Gastrocnemius medialis (tissue), 4 donors: ENCODE results near the gene NCK2. TPM values are rescaled to one million over a fixed set of nuclear protein-coding genes. Genes with fewer than 3 reads are reported as not detected.

Experiments used
- ATAC-seq, 2 donors: fragments of 150-250 bp; one replicate each; pipeline ENCODE4 v1.9.1; 2016
- DNase-seq, 2 donors: peaks; one replicate each; pipeline ENCODE4 v3.0.0-alpha.2; 2019
- H3K27ac ChIP-seq, 4 donors: fragments of 200-600 bp; sonication (generic); 1 replicate in 1 of 4; 2 replicates in 3 of 4; pipeline ENCODE4 v1.5.1; 2016 to 2018; ENCODE audit warnings: mild to moderate bottlenecking in 2 of 4, moderate library complexity in 1 of 4
- H3K27me3 ChIP-seq, 3 donors: fragments of 200-600 bp; sonication (generic) in 2 of 3; 1 replicate in 1 of 3; 2 replicates in 2 of 3; pipeline versions ENCODE4 v1.5.1 to v1.6.0; 2016 to 2019; ENCODE audit warnings: mild to moderate bottlenecking in 1 of 3, moderate library complexity in 1 of 3
- H3K36me3 ChIP-seq, 2 donors: fragments of 200-600 bp; sonication (generic) in 1 of 2; one replicate each; pipeline ENCODE4 v1.5.1; 2017 to 2018
- H3K4me1 ChIP-seq, 2 donors: fragments of 200-600 bp; sonication (generic) in 1 of 2; one replicate each; pipeline ENCODE4 v1.5.1; 2016 to 2017; ENCODE audit warnings: mild to moderate bottlenecking in 2 of 2
- H3K4me3 ChIP-seq, 4 donors: fragments of 200-600 bp; sonication (generic) in 3 of 4; 1 replicate in 1 of 4; 2 replicates in 3 of 4; pipeline ENCODE4 v1.5.1; 2016 to 2019; ENCODE audit warnings: mild to moderate bottlenecking in 2 of 4
- H3K9me3 ChIP-seq, 3 donors: fragments of 200-600 bp; sonication (generic) in 2 of 3; 1 replicate in 1 of 3; 2 replicates in 2 of 3; pipeline ENCODE4 v1.5.1; 2016 to 2019
- POLR2A ChIP-seq, 2 donors: fragments of 450-650 bp; IDR thresholded peaks; one replicate each; pipeline ENCODE4 v1.6.1; 2017; ENCODE audit warnings: antibody characterized with exemption in 2 of 2, mild to moderate bottlenecking in 2 of 2, moderate library complexity in 2 of 2
- in situ Hi-C, 4 donors: fragments of 200-750 bp; cut with MboI; loops; one replicate each; pipeline versions ENCODE4 v1.15.0 to v1.8.0; 2017; ENCODE audit warnings: low sequenced_read_pairs in 4 of 4
- intact Hi-C: fragments of 100-400 bp; cut with DNase I; formaldehyde crosslinking; loops from one replicate; pipeline ENCODE4 v1.15.1; 2023; ENCODE audit warnings: low total_unique reads
- total RNA-seq, 4 donors: library from RNA; depleted of rRNA; stranded (reverse); fragments of >200 nt; gene quantifications; one replicate each; pipeline versions ENCODE4 v1.1.0 to v1.2.3, GENCODE V29; 2016
- TF ChIP-seq, protein P1 (sequence below), 5 experiments: fragments of 450-650 bp in 3 of 5; fragments of 200-600 bp in 2 of 5; sonication (generic) in 2 of 5; IDR thresholded peaks in 4 of 5; conservative IDR thresholded peaks in 1 of 5; 1 replicate in 4 of 5; 2 replicates in 1 of 5; pipeline ENCODE4 v1.5.1; 2016 to 2019; ENCODE audit warnings: antibody characterized with exemption in 5 of 5, mild to moderate bottlenecking in 3 of 5, moderate library complexity in 3 of 5

NCK2 gene
- total RNA-seq, 4 donors from 2014 or later: 46.7 to 86.1 (median 57.9) TPM

DNA sequence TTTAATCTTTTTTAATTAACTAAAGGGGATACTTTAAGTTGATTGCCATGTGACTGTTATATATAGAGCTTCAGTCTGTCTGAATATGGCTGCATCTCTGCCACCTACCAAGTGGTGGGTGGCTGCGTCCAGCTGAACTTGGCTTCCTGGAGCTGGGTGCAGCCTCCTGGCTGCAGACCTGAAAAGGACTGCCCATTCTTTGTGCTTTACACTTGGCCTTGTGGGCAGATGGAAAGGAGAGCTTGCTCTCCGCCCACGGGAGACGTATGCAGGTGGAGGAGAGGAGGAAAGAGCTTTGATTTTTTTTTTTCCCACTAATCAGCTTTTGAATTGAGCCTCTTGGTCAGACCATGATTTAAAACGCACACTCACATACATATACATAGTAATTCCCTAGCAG is 34.7 kb downstream of the NCK2 start:
- no peaks in the 10 kb centered on the region for H3K9me3 ChIP-seq
- ATAC-seq: no peak
- in situ Hi-C loops: no loop called here
- TF ChIP-seq POLR2A (IDR thresholded peaks at IDR 0.05): no peak
- TF ChIP-seq, protein P1, sequence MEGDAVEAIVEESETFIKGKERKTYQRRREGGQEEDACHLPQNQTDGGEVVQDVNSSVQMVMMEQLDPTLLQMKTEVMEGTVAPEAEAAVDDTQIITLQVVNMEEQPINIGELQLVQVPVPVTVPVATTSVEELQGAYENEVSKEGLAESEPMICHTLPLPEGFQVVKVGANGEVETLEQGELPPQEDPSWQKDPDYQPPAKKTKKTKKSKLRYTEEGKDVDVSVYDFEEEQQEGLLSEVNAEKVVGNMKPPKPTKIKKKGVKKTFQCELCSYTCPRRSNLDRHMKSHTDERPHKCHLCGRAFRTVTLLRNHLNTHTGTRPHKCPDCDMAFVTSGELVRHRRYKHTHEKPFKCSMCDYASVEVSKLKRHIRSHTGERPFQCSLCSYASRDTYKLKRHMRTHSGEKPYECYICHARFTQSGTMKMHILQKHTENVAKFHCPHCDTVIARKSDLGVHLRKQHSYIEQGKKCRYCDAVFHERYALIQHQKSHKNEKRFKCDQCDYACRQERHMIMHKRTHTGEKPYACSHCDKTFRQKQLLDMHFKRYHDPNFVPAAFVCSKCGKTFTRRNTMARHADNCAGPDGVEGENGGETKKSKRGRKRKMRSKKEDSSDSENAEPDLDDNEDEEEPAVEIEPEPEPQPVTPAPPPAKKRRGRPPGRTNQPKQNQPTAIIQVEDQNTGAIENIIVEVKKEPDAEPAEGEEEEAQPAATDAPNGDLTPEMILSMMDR (IDR thresholded peaks at IDR 0.05 in 4 of 5, conservative IDR thresholded peaks at IDR 0.05 in 1 of 5): no peak
- no peaks in the 10 kb centered on the region for H3K27me3 ChIP-seq
- no peak overlapping the region for H3K4me3 ChIP-seq
- peaks cover 61 to 75% of the 10 kb centered on the region in 2 donors for H3K4me1 ChIP-seq
- no peaks in the 10 kb centered on the region for H3K36me3 ChIP-seq
- intact Hi-C loops: no loop called here
- H3K27ac ChIP-seq: peak overlapping the region in 1 of 4 donors; percentile 16
- no peak for DNase-seq

- H3K4me1 ChIP-seq: peaks cover 54 to 68% of the 10 kb centered on the region in 2 donors
- DNase-seq: no peak
These were observed 35.9 kb downstream of the NCK2 start for GRCh38 chr2:105780606-105781005.

DNA sequence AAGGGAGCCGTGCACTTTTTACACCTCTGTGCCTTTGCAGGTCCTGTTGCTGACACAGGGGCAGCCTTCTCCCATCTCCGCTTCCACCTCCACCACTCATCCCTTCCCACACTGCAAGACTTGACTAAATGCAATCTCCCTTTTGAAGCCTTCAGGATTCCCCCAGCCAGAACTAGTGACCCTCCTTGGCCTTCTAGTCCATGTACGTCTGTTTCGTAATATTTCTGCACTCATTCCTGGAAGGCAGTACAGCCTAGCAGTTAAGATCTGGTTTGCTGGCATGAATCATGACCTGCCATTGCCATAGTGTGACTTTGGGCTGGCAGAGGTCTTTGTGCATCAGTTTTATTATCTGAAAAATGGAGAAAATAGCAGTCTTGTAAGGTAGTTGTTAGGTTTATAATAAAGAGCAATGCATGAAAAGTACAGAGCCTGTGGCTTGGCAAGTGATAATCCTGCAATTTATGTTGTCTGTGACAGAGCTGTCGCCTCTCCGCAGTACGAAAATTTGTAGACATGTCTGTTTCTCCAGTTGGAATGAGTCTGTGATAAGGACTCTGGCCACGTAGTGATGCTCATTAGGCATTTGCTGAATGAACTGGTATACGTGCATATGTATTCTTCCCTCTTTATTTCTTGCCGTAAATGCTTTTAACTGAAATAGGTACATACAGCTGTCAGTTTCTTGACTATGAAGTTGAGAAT is 36.7 kb downstream of the NCK2 start:
- in situ Hi-C loops (no loop called here), intact Hi-C loops (no loop called here)
- H3K27me3 ChIP-seq: no peaks in the 10 kb centered on the region
- no peak overlapping the region for H3K4me3 ChIP-seq
- no peaks in the 10 kb centered on the region for H3K9me3 ChIP-seq
- H3K4me1 ChIP-seq: peaks cover 46 to 64% of the 10 kb centered on the region in 2 donors
- no peak overlapping the region for H3K27ac ChIP-seq
- DNase-seq (no peak), ATAC-seq (no peak)
- no peak for TF ChIP-seq POLR2A (IDR thresholded peaks at IDR 0.05)
- TF ChIP-seq, protein P1 (IDR thresholded peaks at IDR 0.05 in 4 of 5, conservative IDR thresholded peaks at IDR 0.05 in 1 of 5): no peak
- H3K36me3 ChIP-seq: no peaks in the 10 kb centered on the region

More at GRCh38 chr2:105780606-105781005, 35.9 kb downstream of the NCK2 start:
- no peak for ATAC-seq
- in situ Hi-C loops: no loop called here
- intact Hi-C loops: no loop called here
- no peaks in the 10 kb centered on the region for H3K9me3 ChIP-seq
- no peak overlapping the region for H3K4me3 ChIP-seq
- no peaks in the 10 kb centered on the region for H3K36me3 ChIP-seq
- no peak overlapping the region for H3K27ac ChIP-seq
- TF ChIP-seq POLR2A (IDR thresholded peaks at IDR 0.05): no peak
- TF ChIP-seq, protein P1 (IDR thresholded peaks at IDR 0.05 in 4 of 5, conservative IDR thresholded peaks at IDR 0.05 in 1 of 5): no peak
- H3K27me3 ChIP-seq: no peaks in the 10 kb centered on the region

GRCh38 chr2:105782123-105782522 is 37.4 kb downstream of the NCK2 start:
- no peaks in the 10 kb centered on the region for H3K27me3 ChIP-seq
- no peaks in the 10 kb centered on the region for H3K36me3 ChIP-seq
- H3K9me3 ChIP-seq: no peaks in the 10 kb centered on the region
- in situ Hi-C loops: no loop called here
- ATAC-seq (no peak), DNase-seq (no peak)
- no peak overlapping the region for H3K4me3 ChIP-seq
- TF ChIP-seq POLR2A (IDR thresholded peaks at IDR 0.05): no peak
- TF ChIP-seq, protein P1 (IDR thresholded peaks at IDR 0.05 in 4 of 5, conservative IDR thresholded peaks at IDR 0.05 in 1 of 5): no peak
- H3K27ac ChIP-seq: no peak overlapping the region
- intact Hi-C loops: no loop called here
- H3K4me1 ChIP-seq: peaks cover 39 to 61% of the 10 kb centered on the region in 2 donors
